Psoas muscle (tissue), 8 donors: Measurements from ENCODE around the gene TMEM256. TPM values are rescaled to one million over a fixed set of nuclear protein-coding genes. Genes with fewer than 3 reads are reported as not detected.

ENCODE experiments used
- ATAC-seq, 4 donors: fragments of 200-7000 bp; cut with Tn5 transposase; one replicate each; pipeline ENCODE4 v1.9.1; 2020; ENCODE audit warnings: moderate library complexity in 3 of 4, mild to moderate bottlenecking in 2 of 4
- DNase-seq, 2 donors: peaks; one replicate each; pipeline ENCODE4 v3.0.0-alpha.2; 2020
- H3K27ac ChIP-seq: fragments of 200-600 bp; one replicate; pipeline ENCODE4 v1.8.0; 2022
- H3K27me3 ChIP-seq, 3 donors: fragments of 200-600 bp in 1 of 3; one replicate each; pipeline versions ENCODE4 v1.6.1 to v1.8.0; 2013 to 2022; ENCODE audit warnings: low read length in 2 of 3, mild to moderate bottlenecking in 2 of 3, moderate library complexity in 1 of 3; ENCODE audit not compliant: insufficient read depth in 3 of 3
- H3K36me3 ChIP-seq, 2 donors: fragments of 200-600 bp in 1 of 2; one replicate each; pipeline versions ENCODE4 v1.6.1 to v1.8.0; 2013 to 2022; ENCODE audit warnings: low read depth in 1 of 2, mild to moderate bottlenecking in 1 of 2, moderate library complexity in 1 of 2; ENCODE audit not compliant: insufficient read depth in 1 of 2
- H3K4me1 ChIP-seq: fragments of 200-600 bp; one replicate; pipeline ENCODE4 v1.8.0; 2022
- H3K4me3 ChIP-seq: fragments of 200-600 bp; one replicate; pipeline ENCODE4 v1.8.0; 2022; ENCODE audit warnings: mild to moderate bottlenecking
- H3K9me3 ChIP-seq: fragments of 200-600 bp; one replicate; pipeline ENCODE4 v1.8.0; 2022
- WGBS, 3 donors: extraction: QIAGEN DNeasy Blood & Tissue Kit; methylation state at CpG; one replicate each; pipeline versions ENCODE4 v1.1.6 to v1.1.7; 2013; 5-methylcytosine and 5-hydroxymethylcytosine counted together
- intact Hi-C, 2 donors: fragments of 100-400 bp; cut with DNase I; formaldehyde crosslinking; loops; one replicate each; pipeline versions ENCODE4 v1.11.0 to v1.14.2; 2022
- polyA plus RNA-seq, 3 donors: library from polyadenylated mRNA; stranded (reverse); fragments of 200-250 nt; gene quantifications; one replicate each; pipeline ENCODE4 v1.2.3, GENCODE V29; 2013
- total RNA-seq, 4 donors: library from RNA; stranded (reverse); fragmentation: NEBNext Ultra II Directional in 2 of 4; extraction: Animal tissue kit (Norgen Biotek cat#: 25700) in 2 of 4; gene quantifications; one replicate each; pipeline versions ENCODE4 v1.2.1 to v1.2.4, GENCODE V29; 2021 to 2023
- TF ChIP-seq, protein P1 (sequence below): fragments of 200-600 bp; IDR thresholded peaks from one replicate; pipeline ENCODE4 v1.8.0; 2022; ENCODE audit warnings: antibody characterized with exemption
- donor health status: healthy with polysubstance abuse.
- donor health status: DM: no; HTN: no; CAD: no; lungs with moderate emphysema.
- donor health status: Bipolar disorder and iron deficiency.
- donor health status: healthy.
- donor health status: DM: yes; HTN: yes; CAD: no.
- donor health status: DM: no; HTN: no; CAD: no.
- donor health status: DM: no; HTN: no; CAD: no.
- donor health status: DM: yes; HTN: yes; CAD: no.

Gene TMEM256
- total and polyA plus RNA-seq, 7 donors = 47.1 to 80.4 (median 62.4) TPM

DNA sequence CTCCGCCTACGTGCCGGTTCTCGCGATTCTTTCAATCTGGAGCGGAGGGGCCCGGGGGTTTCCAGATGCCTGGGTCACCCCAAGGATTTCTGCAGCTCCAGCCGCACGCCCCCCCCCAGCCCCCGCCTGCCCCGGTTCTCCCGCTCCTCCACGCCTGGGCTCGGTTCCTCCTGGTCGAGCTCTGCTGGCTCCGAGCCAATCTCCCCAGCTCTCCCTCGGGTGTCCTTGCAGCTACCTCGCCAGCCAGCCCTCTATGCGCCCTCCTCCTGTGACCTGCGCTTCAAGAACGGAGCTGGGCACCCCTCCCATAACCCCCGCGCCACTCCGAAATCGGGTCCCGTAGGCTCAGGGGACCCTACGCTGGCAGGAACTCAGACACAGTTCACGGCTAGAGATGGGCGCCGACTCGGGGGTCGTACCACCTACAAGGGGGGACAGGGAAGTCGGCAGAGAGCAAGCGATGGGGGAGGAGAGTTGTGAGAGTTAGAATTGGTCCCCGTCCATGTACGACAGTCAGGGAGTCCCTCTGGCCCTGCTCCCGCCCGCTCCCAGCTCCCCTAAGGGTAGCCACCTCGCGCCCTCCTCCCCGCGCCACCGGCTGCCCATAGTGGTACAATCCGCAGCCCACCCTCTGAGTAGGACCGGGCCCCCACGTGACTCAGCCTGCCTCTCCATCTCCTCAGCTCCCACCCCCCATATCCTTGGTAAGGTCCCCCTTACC, 36.4 kb upstream of the TMEM256 start:
- Histone ChIP-seq H3K4me3 (peak overlapping the region; percentile 72), H3K27ac (peak overlapping the region; percentile 100), H3K27me3 (no peaks in the 10 kb centered on the region), H3K9me3 (no peaks in the 10 kb centered on the region), H3K36me3 (no peaks in the 10 kb centered on the region), H3K4me1 (peaks cover 54% of the 10 kb centered on the region)
- DNase-seq = peak; percentile 73 to 86
- peak in 3 of 4 donors; percentile 6 to 18 (median 9) for ATAC-seq
- TF ChIP-seq, protein P1, sequence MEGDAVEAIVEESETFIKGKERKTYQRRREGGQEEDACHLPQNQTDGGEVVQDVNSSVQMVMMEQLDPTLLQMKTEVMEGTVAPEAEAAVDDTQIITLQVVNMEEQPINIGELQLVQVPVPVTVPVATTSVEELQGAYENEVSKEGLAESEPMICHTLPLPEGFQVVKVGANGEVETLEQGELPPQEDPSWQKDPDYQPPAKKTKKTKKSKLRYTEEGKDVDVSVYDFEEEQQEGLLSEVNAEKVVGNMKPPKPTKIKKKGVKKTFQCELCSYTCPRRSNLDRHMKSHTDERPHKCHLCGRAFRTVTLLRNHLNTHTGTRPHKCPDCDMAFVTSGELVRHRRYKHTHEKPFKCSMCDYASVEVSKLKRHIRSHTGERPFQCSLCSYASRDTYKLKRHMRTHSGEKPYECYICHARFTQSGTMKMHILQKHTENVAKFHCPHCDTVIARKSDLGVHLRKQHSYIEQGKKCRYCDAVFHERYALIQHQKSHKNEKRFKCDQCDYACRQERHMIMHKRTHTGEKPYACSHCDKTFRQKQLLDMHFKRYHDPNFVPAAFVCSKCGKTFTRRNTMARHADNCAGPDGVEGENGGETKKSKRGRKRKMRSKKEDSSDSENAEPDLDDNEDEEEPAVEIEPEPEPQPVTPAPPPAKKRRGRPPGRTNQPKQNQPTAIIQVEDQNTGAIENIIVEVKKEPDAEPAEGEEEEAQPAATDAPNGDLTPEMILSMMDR = no peak
- 2 to 3% (median 3%) methylated on average over 43 to 46 of the region's 46 CpGs for WGBS, 3 donors
- intact Hi-C loops = loop anchor here (1.0 to 5.0 kb wide), 3 partner anchors 39 to 44 kb away; partner anchors contain the start of genes POLR2A (in 1 of the 2) and ZBTB4 (in 1 of the 2)

DNA sequence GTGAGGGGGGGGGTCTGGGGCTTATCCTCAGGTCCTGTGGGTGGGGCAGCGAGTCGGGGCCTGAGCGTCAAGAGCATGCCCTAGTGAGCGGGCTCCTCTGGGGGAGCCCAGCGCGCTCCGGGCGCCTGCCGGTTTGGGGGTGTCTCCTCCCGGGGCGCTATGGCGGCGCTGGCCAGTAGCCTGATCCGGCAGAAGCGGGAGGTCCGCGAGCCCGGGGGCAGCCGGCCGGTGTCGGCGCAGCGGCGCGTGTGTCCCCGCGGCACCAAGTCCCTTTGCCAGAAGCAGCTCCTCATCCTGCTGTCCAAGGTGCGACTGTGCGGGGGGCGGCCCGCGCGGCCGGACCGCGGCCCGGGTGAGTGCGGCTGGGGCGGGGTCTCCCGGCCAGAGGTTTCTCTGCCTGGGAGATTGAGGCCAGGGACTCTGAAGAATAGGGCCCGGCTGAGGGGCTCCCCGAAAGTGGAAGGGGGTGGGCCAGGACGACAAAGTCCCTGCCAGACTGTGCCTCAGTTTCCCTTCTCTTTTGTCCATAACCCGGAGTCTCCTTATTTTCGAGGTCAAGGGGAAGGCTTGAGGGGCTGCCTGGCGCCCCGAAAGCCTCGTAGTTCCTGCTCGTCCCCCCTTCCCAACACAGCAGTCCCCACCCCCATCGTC, 35.7 kb upstream of the TMEM256 start, which contains the start of gene FGF11:
TSS of gene FGF11 (plus strand) at position 51 of the 651 bp plus-strand sequence. CDS start at position 160, 109 bp downstream.
- ATAC-seq (no peak), DNase-seq (no peak)
- TF ChIP-seq, protein P1 = no peak
- H3K4me3 ChIP-seq = peak within 1 kb of the TSS; percentile 72
- H3K27me3 ChIP-seq = no peaks in the 10 kb centered on the region
- H3K9me3 ChIP-seq = no peaks in the 10 kb centered on the region
- peak within 1 kb of the TSS; percentile 100 for H3K27ac ChIP-seq
- intact Hi-C loops = loop anchor here (1.0 to 10.0 kb wide), 9 partner anchors 39 to 245 kb away; partner anchors contain the start of genes KCTD11 (in 2 of the 2), SENP3 (in 2 of the 2), POLR2A (in 1 of the 2) and SLC35G6 (in 1 of the 2)
- H3K36me3 ChIP-seq = no peaks in the 10 kb centered on the region
- peaks cover 54% of the 10 kb centered on the region for H3K4me1 ChIP-seq
- 5 to 9% (median 8%) methylated on average over 35 to 50 of the region's 50 CpGs for WGBS, 3 donors

DNA sequence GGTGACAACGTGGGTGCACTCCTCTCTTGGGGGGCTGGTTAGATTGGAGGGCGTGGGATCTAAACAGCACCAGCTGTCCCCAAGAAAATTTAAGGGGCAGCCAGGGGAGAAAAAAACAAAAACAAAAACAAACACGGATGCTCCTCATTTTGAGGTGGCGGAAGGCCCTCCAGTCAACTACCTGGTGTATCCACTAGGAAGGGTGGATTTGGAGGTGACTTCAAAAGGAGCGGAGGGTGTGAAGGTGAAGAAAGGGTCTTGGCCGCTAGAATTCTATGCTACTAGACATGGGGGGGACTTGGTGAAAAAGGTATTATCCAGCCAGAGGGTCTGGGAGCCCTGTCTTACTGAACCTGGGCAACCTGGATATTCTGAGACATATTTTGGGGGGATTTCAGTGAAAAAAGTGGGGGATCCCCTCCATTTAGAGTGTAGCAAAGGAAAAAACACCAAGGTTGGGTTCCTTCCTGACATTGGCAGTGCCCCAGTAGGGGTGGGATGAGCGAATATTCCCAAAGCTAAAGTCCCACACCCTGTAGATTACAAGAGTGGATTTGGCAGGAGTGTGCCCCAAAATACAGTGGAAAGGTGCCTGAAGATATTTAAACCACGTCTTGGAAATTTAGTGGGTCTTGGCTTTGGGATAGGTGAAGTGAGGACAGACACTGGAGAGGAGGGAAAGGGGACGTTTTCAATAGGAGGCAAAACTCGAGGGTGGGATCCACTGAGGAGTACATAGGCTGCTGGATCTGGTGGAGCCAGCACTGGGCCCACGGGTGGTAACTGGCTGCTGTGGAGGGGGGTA, 35.0 kb upstream of the TMEM256 start:
- DNase-seq (no peak), ATAC-seq (no peak)
- Histone ChIP-seq H3K4me3 (peak overlapping the region; percentile 72), H3K27ac (peak overlapping the region; percentile 100), H3K36me3 (no peaks in the 10 kb centered on the region), H3K9me3 (no peaks in the 10 kb centered on the region), H3K4me1 (peaks cover 48% of the 10 kb centered on the region), H3K27me3 (no peaks in the 10 kb centered on the region)
- TF ChIP-seq, protein P1 = no peak
- 49 to 66% (median 53%) methylated on average over 11 of the region's 11 CpGs for WGBS, 3 donors
- intact Hi-C loops = loop anchor here (2.0 to 10.0 kb wide), 6 partner anchors 42 to 246 kb away; partner anchors contain the start of genes KCTD11 (in 2 of the 2), SENP3 (in 2 of the 2), SLC35G6 (in 1 of the 2) and TP53 (in 1 of the 2)

DNA sequence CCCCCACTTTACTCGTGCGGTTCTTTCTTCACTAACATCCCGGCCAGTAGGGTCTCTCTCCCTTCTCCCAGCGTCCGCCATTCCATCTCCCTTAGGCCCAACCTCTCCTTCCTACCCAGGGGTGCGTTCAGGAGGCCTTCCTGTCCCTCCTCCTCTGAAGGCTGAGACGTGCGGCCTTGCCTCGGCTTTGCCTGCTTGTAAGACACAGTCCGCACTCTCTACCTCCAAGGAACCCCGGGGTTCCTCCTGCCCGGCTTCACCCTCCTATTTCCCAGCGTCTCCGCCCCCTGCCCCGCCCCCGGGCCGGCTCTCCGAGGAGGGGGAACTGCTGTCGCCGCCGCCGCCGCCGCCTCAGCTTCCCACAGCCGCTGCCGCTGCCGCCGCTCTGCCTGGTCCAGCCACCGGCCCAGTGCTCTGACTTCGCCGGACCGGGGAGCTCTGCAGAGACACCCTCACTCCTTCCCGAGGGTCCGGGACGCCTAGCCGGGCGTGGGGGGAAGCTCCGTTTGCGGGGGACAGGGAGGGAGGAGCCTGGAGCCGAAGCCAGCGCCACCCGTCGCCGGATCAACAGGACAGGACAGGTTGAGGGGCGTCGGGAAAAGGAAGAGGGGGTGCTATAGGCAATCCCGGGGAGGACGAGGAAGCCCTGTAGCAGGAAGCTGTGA, 34.2 kb upstream of the TMEM256 start:
- peak overlapping the region; percentile 100 for H3K27ac ChIP-seq

More for the DNA sequence above, 34.2 kb upstream of the TMEM256 start:
- peak; percentile 76 to 85 for DNase-seq
- H3K36me3 ChIP-seq = no peaks in the 10 kb centered on the region
- ATAC-seq = peak in 1 of 4 donors; percentile 6
- no peaks in the 10 kb centered on the region for H3K9me3 ChIP-seq
- H3K27me3 ChIP-seq = no peaks in the 10 kb centered on the region
- peak overlapping the region; percentile 72 for H3K4me3 ChIP-seq
- intact Hi-C loops = loop anchor here (2.0 to 10.0 kb wide), 6 partner anchors 43 to 247 kb away; partner anchors contain the start of genes KCTD11 (in 2 of the 2), SENP3 (in 2 of the 2), SLC35G6 (in 1 of the 2) and TP53 (in 1 of the 2)
- TF ChIP-seq, protein P1 = no peak
- WGBS, 3 donors = 29 to 39% (median 29%) methylated on average over 47 to 48 of the region's 48 CpGs
- peaks cover 44% of the 10 kb centered on the region for H3K4me1 ChIP-seq
